Chondrocyte (in vitro differentiated cells): ENCODE results near the gene DLX3. TPM values are rescaled to one million over a fixed set of nuclear protein-coding genes. Genes with fewer than 3 reads are reported as not detected.

Experiments
- DNase-seq: peaks from one replicate; pipeline ENCODE4 v3.0.0; 2021; ENCODE audit warnings: mixed read lengths, low spot score
- H3K27ac Mint-ChIP-seq: one replicate; pipeline ENCODE4 v1.8.0; 2021; ENCODE audit warnings: mild to moderate bottlenecking, moderate library complexity, mixed read lengths; ENCODE audit not compliant: unreplicated experiment
- H3K27me3 Mint-ChIP-seq: 2 replicates; pipeline ENCODE4 v1.8.0; 2021; ENCODE audit warnings: low read depth, mixed read lengths
- H3K36me3 Mint-ChIP-seq: 2 replicates; pipeline ENCODE4 v1.8.0; 2021; ENCODE audit warnings: low read depth, mixed read lengths
- H3K4me1 Mint-ChIP-seq: 2 replicates; pipeline ENCODE4 v1.8.0; 2021; ENCODE audit warnings: low read depth, mild to moderate bottlenecking, mixed read lengths
- H3K4me3 Mint-ChIP-seq: one replicate; pipeline ENCODE4 v1.8.0; 2021; ENCODE audit warnings: mild to moderate bottlenecking, moderate library complexity, mixed read lengths; ENCODE audit not compliant: unreplicated experiment
- H3K9me3 Mint-ChIP-seq: 2 replicates; pipeline ENCODE4 v1.8.0; 2021; ENCODE audit warnings: low read depth, mixed read lengths
- total RNA-seq: library from RNA; stranded (reverse); gene quantifications from 3 replicates; pipeline ENCODE4 v1.2.1, GENCODE V29; 2021
- TF ChIP-seq, protein P1 (sequence below): fragments of 200-600 bp; sonication (generic); IDR thresholded peaks from 2 replicates; pipeline ENCODE4 v1.5.0; 2021; ENCODE audit warnings: antibody characterized with exemption, mild to moderate bottlenecking, moderate library complexity

DLX3 gene
- total RNA-seq, 1 donor from 2014 or later = 0.10 TPM

DNA sequence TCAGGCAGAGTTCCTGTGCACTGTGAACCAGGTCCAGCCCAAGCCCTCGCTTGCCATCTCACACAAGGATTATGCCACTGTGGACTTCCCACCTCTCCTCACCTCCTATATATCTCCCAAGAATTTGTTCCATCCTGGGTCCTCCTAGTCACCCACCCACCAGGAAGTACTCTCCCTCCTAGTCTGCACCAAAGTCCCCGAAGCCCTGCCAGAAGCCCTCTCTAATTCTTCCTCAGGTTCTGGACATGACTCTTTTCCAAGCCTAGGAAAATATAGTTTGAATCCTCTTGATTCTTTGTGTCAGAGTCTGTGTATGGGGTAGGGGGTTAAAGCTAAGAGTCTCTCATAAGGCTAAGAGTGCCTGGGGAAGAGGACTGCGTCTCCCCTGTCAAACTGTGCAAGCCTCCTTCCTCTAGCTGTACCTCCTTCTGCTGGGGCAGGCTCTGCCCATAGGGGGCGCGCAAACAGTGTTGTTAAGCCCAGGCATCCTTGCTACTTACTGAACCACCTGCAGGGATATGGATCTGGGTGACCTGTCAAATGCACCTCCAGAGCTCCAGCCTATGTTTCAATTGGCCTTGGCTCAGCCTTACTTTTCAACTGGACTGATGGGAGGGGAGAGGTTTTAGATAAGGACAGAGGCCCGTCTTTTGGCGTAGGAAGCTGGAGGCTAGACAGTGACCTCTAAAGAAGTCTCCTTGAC lies 42.7 kb downstream of the DLX3 start:
- Mint-ChIP-seq H3K27me3 (peaks cover 45% of the 10 kb centered on the region), H3K36me3 (no peaks in the 10 kb centered on the region), H3K4me3 (no peak overlapping the region), H3K4me1 (peaks cover 14% of the 10 kb centered on the region), H3K27ac (no peak overlapping the region), H3K9me3 (no peaks in the 10 kb centered on the region)
- no peak for DNase-seq
- TF ChIP-seq, protein P1, sequence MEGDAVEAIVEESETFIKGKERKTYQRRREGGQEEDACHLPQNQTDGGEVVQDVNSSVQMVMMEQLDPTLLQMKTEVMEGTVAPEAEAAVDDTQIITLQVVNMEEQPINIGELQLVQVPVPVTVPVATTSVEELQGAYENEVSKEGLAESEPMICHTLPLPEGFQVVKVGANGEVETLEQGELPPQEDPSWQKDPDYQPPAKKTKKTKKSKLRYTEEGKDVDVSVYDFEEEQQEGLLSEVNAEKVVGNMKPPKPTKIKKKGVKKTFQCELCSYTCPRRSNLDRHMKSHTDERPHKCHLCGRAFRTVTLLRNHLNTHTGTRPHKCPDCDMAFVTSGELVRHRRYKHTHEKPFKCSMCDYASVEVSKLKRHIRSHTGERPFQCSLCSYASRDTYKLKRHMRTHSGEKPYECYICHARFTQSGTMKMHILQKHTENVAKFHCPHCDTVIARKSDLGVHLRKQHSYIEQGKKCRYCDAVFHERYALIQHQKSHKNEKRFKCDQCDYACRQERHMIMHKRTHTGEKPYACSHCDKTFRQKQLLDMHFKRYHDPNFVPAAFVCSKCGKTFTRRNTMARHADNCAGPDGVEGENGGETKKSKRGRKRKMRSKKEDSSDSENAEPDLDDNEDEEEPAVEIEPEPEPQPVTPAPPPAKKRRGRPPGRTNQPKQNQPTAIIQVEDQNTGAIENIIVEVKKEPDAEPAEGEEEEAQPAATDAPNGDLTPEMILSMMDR = peak; percentile 85

GRCh38 chr17:49951362-49952082 lies 43.5 kb downstream of the DLX3 start:
- H3K27me3 Mint-ChIP-seq = peaks cover 38% of the 10 kb centered on the region
- DNase-seq = no peak
- H3K4me3 Mint-ChIP-seq = no peak overlapping the region
- H3K9me3 Mint-ChIP-seq = no peaks in the 10 kb centered on the region
- peaks cover 14% of the 10 kb centered on the region for H3K4me1 Mint-ChIP-seq
- H3K36me3 Mint-ChIP-seq = no peaks in the 10 kb centered on the region
- TF ChIP-seq, protein P1 = no peak
- H3K27ac Mint-ChIP-seq = no peak overlapping the region

GRCh38 chr17:49949634-49950033 lies 45.4 kb downstream of the DLX3 start:
- TF ChIP-seq, protein P1 = no peak
- H3K9me3 Mint-ChIP-seq = no peaks in the 10 kb centered on the region
- H3K27me3 Mint-ChIP-seq = peaks cover 43% of the 10 kb centered on the region
- no peak for DNase-seq
- no peaks in the 10 kb centered on the region for H3K36me3 Mint-ChIP-seq
- H3K4me1 Mint-ChIP-seq = peaks cover 14% of the 10 kb centered on the region
- no peak overlapping the region for H3K4me3 Mint-ChIP-seq
- H3K27ac Mint-ChIP-seq = no peak overlapping the region

GRCh38 chr17:49946964-49947584 lies 48.0 kb downstream of the DLX3 start:
- peaks cover 55% of the 10 kb centered on the region for H3K27me3 Mint-ChIP-seq
- TF ChIP-seq, protein P1 = no peak
- DNase-seq = no peak
- H3K4me1 Mint-ChIP-seq = peaks cover 6% of the 10 kb centered on the region
- H3K9me3 Mint-ChIP-seq = no peaks in the 10 kb centered on the region
- no peak overlapping the region for H3K4me3 Mint-ChIP-seq
- H3K36me3 Mint-ChIP-seq = no peaks in the 10 kb centered on the region
- no peak overlapping the region for H3K27ac Mint-ChIP-seq

- Mint-ChIP-seq H3K4me1 (no peaks in the 10 kb centered on the region), H3K9me3 (no peaks in the 10 kb centered on the region), H3K27me3 (peaks cover 58% of the 10 kb centered on the region), H3K27ac (no peak overlapping the region), H3K36me3 (no peaks in the 10 kb centered on the region), H3K4me3 (no peak overlapping the region)
- DNase-seq = no peak
- TF ChIP-seq, protein P1 = no peak
These were observed 48.8 kb downstream of the DLX3 start for GRCh38 chr17:49946208-49946607.
